ENCODE data around the gene MRE11.
A peak's percentile ranks its signal among the peaks of the same experiment; 100 is the strongest.

- TF ChIP-seq, protein P1, sequence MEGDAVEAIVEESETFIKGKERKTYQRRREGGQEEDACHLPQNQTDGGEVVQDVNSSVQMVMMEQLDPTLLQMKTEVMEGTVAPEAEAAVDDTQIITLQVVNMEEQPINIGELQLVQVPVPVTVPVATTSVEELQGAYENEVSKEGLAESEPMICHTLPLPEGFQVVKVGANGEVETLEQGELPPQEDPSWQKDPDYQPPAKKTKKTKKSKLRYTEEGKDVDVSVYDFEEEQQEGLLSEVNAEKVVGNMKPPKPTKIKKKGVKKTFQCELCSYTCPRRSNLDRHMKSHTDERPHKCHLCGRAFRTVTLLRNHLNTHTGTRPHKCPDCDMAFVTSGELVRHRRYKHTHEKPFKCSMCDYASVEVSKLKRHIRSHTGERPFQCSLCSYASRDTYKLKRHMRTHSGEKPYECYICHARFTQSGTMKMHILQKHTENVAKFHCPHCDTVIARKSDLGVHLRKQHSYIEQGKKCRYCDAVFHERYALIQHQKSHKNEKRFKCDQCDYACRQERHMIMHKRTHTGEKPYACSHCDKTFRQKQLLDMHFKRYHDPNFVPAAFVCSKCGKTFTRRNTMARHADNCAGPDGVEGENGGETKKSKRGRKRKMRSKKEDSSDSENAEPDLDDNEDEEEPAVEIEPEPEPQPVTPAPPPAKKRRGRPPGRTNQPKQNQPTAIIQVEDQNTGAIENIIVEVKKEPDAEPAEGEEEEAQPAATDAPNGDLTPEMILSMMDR (IDR thresholded peaks at IDR 0.05 in 2 of 3, conservative IDR thresholded peaks at IDR 0.05 in 1 of 3; ENCODE audit: control insufficient read depth in 2 of 3, extremely low read depth in 1 of 3, insufficient read depth in 1 of 3, low read depth in 3 of 3, low read length in 3 of 3), result peak; percentile 37 to 47 (median 40); a peak in 5 of 6 replicates
- TF ChIP-seq TAF1 (IDR thresholded peaks at IDR 0.05; ENCODE audit: borderline replicate concordance, low read depth, low read length) (no peak), FOXK2 (IDR thresholded peaks at IDR 0.05) (no peak), RCOR1 (conservative IDR thresholded peaks at IDR 0.05; ENCODE audit: low read depth, low read length) (no peak), POLR2AphosphoS5 (IDR thresholded peaks at IDR 0.05; ENCODE audit: low read length) (no peak), POLR2A (IDR thresholded peaks at IDR 0.05; ENCODE audit: low read depth, low read length) (no peak), CREM (IDR thresholded peaks at IDR 0.05; ENCODE audit: low read depth) (no peak), EGR1 (IDR thresholded peaks at IDR 0.05; ENCODE audit: borderline replicate concordance in 1 of 2, low read depth in 2 of 2, low read length in 2 of 2) (no peak), NBN (IDR thresholded peaks at IDR 0.05) (no peak)
- TF ChIP-seq, protein P2, sequence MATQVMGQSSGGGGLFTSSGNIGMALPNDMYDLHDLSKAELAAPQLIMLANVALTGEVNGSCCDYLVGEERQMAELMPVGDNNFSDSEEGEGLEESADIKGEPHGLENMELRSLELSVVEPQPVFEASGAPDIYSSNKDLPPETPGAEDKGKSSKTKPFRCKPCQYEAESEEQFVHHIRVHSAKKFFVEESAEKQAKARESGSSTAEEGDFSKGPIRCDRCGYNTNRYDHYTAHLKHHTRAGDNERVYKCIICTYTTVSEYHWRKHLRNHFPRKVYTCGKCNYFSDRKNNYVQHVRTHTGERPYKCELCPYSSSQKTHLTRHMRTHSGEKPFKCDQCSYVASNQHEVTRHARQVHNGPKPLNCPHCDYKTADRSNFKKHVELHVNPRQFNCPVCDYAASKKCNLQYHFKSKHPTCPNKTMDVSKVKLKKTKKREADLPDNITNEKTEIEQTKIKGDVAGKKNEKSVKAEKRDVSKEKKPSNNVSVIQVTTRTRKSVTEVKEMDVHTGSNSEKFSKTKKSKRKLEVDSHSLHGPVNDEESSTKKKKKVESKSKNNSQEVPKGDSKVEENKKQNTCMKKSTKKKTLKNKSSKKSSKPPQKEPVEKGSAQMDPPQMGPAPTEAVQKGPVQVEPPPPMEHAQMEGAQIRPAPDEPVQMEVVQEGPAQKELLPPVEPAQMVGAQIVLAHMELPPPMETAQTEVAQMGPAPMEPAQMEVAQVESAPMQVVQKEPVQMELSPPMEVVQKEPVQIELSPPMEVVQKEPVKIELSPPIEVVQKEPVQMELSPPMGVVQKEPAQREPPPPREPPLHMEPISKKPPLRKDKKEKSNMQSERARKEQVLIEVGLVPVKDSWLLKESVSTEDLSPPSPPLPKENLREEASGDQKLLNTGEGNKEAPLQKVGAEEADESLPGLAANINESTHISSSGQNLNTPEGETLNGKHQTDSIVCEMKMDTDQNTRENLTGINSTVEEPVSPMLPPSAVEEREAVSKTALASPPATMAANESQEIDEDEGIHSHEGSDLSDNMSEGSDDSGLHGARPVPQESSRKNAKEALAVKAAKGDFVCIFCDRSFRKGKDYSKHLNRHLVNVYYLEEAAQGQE (IDR thresholded peaks at IDR 0.05; ENCODE audit: low read depth, low read length), result no peak
- TF ChIP-seq, protein P3, sequence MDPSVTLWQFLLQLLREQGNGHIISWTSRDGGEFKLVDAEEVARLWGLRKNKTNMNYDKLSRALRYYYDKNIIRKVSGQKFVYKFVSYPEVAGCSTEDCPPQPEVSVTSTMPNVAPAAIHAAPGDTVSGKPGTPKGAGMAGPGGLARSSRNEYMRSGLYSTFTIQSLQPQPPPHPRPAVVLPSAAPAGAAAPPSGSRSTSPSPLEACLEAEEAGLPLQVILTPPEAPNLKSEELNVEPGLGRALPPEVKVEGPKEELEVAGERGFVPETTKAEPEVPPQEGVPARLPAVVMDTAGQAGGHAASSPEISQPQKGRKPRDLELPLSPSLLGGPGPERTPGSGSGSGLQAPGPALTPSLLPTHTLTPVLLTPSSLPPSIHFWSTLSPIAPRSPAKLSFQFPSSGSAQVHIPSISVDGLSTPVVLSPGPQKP (IDR thresholded peaks at IDR 0.05; ENCODE audit: low read depth, low read length), result no peak
These were observed 25.9 kb upstream of the MRE11 start for GRCh38 chr11:94519478-94520084.
